PFSK-1 (cell line): ENCODE results near the gene RNF2.

ENCODE experiments used
- FOXP2 ChIP-seq: optimal IDR thresholded peaks from 2 replicates; pipeline ENCODE3; 2011; ENCODE audit warnings: borderline replicate concordance, control low read depth, inconsistent platforms; ENCODE audit not compliant: insufficient read depth; ENCODE audit errors: extremely low read length, extremely low read depth
- POLR2AphosphoS5 ChIP-seq: IDR thresholded peaks from 2 replicates; pipeline ENCODE4 v1.6.1; 2012; ENCODE audit warnings: low read depth, mild to moderate bottlenecking, control low read depth, low read length, moderate library complexity
- SIN3A ChIP-seq: IDR thresholded peaks from 2 replicates; pipeline ENCODE4 v1.6.1; 2012; ENCODE audit warnings: mild to moderate bottlenecking, low read length, moderate library complexity, borderline replicate concordance; ENCODE audit not compliant: insufficient read depth
- TAF1 ChIP-seq: IDR thresholded peaks from 2 replicates; pipeline ENCODE4 v1.6.1; 2012; ENCODE audit warnings: low read length, control low read depth, borderline replicate concordance; ENCODE audit not compliant: insufficient read depth
- TF ChIP-seq, protein P1 (sequence below), 2 experiments: IDR thresholded peaks; 2 replicates each; pipeline versions ENCODE4 v1.6.1 to v1.8.0; 2011 to 2012; ENCODE audit warnings: low read depth in 2 of 2, low read length in 2 of 2, control low read depth in 1 of 2, inconsistent platforms in 1 of 2, mild to moderate bottlenecking in 1 of 2, moderate library complexity in 1 of 2; ENCODE audit not compliant: insufficient read depth in 1 of 2

RNF2 gene

DNA sequence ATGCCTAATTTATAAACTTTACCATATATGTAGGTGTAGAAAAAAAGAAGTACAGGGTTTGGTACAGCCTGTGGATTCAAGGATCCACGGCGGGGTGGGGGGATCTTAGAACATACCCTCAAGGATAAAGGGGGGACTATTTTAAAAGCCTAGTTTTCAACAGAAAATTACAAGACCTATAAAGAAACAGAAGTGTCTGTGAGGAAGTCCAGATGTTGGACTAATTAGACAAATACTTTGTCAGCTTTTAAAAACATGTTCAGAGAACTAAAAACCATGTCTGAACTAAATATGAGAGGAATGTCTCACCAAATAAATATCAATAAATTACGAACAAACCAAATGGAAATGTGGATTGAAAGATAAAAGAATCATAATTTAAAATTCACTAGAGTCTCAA lies 59.8 kb downstream of the RNF2 start:
- TF ChIP-seq SIN3A (no peak), POLR2AphosphoS5 (no peak), TAF1 (no peak), FOXP2 (no peak)
- TF ChIP-seq, protein P1, sequence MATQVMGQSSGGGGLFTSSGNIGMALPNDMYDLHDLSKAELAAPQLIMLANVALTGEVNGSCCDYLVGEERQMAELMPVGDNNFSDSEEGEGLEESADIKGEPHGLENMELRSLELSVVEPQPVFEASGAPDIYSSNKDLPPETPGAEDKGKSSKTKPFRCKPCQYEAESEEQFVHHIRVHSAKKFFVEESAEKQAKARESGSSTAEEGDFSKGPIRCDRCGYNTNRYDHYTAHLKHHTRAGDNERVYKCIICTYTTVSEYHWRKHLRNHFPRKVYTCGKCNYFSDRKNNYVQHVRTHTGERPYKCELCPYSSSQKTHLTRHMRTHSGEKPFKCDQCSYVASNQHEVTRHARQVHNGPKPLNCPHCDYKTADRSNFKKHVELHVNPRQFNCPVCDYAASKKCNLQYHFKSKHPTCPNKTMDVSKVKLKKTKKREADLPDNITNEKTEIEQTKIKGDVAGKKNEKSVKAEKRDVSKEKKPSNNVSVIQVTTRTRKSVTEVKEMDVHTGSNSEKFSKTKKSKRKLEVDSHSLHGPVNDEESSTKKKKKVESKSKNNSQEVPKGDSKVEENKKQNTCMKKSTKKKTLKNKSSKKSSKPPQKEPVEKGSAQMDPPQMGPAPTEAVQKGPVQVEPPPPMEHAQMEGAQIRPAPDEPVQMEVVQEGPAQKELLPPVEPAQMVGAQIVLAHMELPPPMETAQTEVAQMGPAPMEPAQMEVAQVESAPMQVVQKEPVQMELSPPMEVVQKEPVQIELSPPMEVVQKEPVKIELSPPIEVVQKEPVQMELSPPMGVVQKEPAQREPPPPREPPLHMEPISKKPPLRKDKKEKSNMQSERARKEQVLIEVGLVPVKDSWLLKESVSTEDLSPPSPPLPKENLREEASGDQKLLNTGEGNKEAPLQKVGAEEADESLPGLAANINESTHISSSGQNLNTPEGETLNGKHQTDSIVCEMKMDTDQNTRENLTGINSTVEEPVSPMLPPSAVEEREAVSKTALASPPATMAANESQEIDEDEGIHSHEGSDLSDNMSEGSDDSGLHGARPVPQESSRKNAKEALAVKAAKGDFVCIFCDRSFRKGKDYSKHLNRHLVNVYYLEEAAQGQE (IDR thresholded peaks at IDR 0.05; ENCODE audit: insufficient read depth in 1 of 2, low read depth in 2 of 2, low read length in 2 of 2) = no peak

DNA sequence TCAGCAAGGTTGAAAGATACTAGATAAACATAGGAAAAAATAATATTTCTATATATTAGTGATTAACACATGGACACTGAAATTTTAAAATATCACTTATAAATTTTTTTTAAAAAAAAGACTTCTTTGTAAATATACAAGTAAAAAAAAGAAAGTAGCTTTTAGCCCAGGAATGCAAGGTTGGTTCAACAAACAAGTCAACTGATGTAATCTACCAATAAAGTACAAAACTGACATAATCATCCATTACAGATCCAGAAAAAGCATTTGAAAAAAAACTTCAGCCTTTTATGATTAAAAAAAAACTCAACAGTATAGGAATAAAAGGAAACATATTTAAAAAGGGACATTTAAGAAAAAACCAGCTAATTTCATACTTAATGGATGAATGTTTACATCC lies 63.0 kb downstream of the RNF2 start:
- TF ChIP-seq POLR2AphosphoS5 (no peak), SIN3A (no peak), TAF1 (no peak), FOXP2 (no peak)
- TF ChIP-seq, protein P1 (IDR thresholded peaks at IDR 0.05; ENCODE audit: insufficient read depth in 1 of 2, low read depth in 2 of 2, low read length in 2 of 2) = no peak

DNA sequence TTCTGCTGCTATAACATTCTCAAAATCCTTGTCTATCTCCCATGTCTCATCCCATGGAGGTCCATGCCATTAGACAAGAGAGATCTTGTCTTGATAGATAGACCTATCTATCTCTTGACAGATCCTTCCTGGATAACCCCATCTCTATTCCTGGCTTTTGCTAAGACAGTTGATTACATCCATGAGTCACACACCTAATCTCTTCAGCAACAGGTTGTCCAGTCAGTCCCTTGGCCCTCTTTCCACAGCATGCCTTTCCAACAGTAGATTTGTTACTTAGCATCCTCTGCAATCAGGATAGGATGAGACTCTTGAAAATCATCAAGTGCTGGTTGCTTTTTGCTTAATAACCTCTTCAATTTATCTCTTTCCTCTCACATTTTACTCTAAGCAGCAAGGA lies 64.8 kb downstream of the RNF2 start:
- TF ChIP-seq FOXP2 (no peak), TAF1 (no peak), SIN3A (no peak), POLR2AphosphoS5 (no peak)
- TF ChIP-seq, protein P1 (IDR thresholded peaks at IDR 0.05; ENCODE audit: insufficient read depth in 1 of 2, low read depth in 2 of 2, low read length in 2 of 2) = no peak

DNA sequence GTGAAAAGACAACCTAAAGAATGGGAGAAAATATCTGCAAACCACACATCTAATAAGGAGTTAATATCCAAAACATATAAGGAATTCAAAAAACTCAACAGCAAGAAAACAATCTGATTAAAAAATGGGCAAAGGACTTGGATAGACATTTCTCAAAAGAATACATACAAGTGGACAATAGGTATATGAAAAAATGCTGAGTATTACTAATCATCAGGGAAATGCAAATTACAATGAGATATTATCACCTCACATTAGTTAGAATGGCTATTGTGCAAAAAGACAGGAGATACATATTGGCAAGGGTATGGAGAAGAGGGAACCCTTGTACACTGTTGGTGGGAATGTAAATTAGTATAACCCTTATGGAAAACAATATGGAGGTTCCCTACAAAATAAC lies 66.5 kb downstream of the RNF2 start:
- TF ChIP-seq, protein P1 (IDR thresholded peaks at IDR 0.05; ENCODE audit: insufficient read depth in 1 of 2, low read depth in 2 of 2, low read length in 2 of 2) = no peak
- TF ChIP-seq POLR2AphosphoS5 (no peak), SIN3A (no peak), FOXP2 (no peak), TAF1 (no peak)

DNA sequence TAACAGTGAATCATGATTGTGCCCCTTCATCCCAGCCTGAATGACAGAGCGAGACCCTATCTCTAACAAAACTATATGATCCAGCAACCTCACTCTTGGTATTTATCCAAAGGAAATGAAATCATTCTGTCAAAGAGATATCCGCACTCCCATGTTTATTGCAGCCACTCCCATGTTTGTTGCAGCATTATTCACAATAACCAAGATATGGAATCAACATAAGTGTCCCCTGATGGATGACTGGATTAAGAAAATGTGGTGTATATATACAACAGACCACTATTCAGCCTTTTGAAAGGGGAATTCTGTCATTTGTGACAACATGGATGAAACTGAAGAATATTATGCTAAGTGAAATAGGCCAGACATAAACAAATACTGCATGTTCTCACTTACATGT lies 67.0 kb downstream of the RNF2 start:
- no peak for TF ChIP-seq POLR2AphosphoS5

DNA sequence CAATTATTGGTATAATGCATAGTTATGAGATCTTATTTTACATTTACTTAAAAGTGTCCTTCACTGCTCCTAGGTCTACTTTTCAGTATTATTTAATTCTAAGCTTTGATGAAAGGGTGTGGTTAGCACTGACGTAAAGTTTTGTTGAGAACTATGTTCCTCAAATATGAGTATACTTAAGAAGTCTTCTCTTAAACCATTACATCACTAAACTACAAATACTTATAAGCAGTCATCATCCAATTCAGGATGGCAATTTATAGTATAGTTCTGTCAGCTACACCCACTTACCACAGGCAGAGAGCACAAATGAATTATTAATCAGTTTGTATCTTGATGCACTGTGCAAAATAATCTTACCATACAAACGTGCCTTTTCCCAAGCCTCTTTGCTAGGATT lies 84.3 kb downstream of the RNF2 start:
- no peak for TF ChIP-seq SIN3A
- TF ChIP-seq, protein P1 (IDR thresholded peaks at IDR 0.05; ENCODE audit: insufficient read depth in 1 of 2, low read depth in 2 of 2, low read length in 2 of 2) = no peak
- TF ChIP-seq TAF1 = no peak
- TF ChIP-seq POLR2AphosphoS5 = no peak
- no peak for TF ChIP-seq FOXP2
